Heart right ventricle (tissue), 16 donors: ENCODE results near the gene RPS15. TPM values are rescaled to one million over a fixed set of nuclear protein-coding genes. Genes with fewer than 3 reads are reported as not detected.

Experiments used
- ATAC-seq, 8 donors: fragments of 200-7000 bp; cut with Tn5 transposase; one replicate each; pipeline ENCODE4 v1.9.1; 2020; ENCODE audit warnings: mild to moderate bottlenecking in 8 of 8, moderate library complexity in 8 of 8, moderate number of reproducible peaks in 1 of 8
- DNase-seq, 2 donors: peaks; one replicate each; pipeline ENCODE4 v3.0.0-alpha.2; 2020
- H3K27ac ChIP-seq, 10 donors: fragments of 200-600 bp; sonication (generic) in 2 of 10; one replicate each; pipeline versions ENCODE4 v1.5.0 to v1.8.0; 2020 to 2022; ENCODE audit warnings: mild to moderate bottlenecking in 3 of 10
- H3K27me3 ChIP-seq, 7 donors: fragments of 200-600 bp; one replicate each; pipeline ENCODE4 v1.8.0; 2021 to 2022; ENCODE audit warnings: mild to moderate bottlenecking in 2 of 7
- H3K36me3 ChIP-seq, 9 donors: fragments of 200-600 bp; sonication (generic) in 1 of 9; one replicate each; pipeline versions ENCODE4 v1.5.0 to v1.8.0; 2020 to 2022; ENCODE audit warnings: mild to moderate bottlenecking in 2 of 9
- H3K4me1 ChIP-seq, 9 donors: fragments of 200-600 bp; sonication (generic) in 1 of 9; one replicate each; pipeline versions ENCODE4 v1.5.0 to v1.8.0; 2020 to 2022; ENCODE audit warnings: mild to moderate bottlenecking in 4 of 9
- H3K4me3 ChIP-seq, 10 donors: fragments of 200-600 bp; sonication (generic) in 2 of 10; one replicate each; pipeline versions ENCODE4 v1.5.0 to v1.8.0; 2020 to 2022; ENCODE audit warnings: mild to moderate bottlenecking in 7 of 10, moderate library complexity in 2 of 10
- H3K9me3 ChIP-seq, 11 donors: fragments of 200-600 bp in 10 of 11; sonication (generic) in 2 of 11; one replicate each; pipeline versions ENCODE4 v1.5.0 to v1.8.0; 2013 to 2022; ENCODE audit warnings: mild to moderate bottlenecking in 2 of 11, control low read depth in 1 of 11, moderate library complexity in 1 of 11
- CTCF ChIP-seq, 9 donors: fragments of 200-600 bp; sonication (generic) in 2 of 9; IDR thresholded peaks; one replicate each; pipeline versions ENCODE4 v1.5.0 to v1.8.0; 2021 to 2022; ENCODE audit warnings: antibody characterized with exemption in 9 of 9, mild to moderate bottlenecking in 5 of 9, moderate library complexity in 1 of 9
- WGBS, 2 donors: extraction: QIAGEN DNeasy Blood & Tissue Kit; methylation state at CpG; one replicate each; pipeline ENCODE4 v1.1.7; 2013; ENCODE audit warnings: inconsistent platforms in 1 of 2; 5-methylcytosine and 5-hydroxymethylcytosine counted together
- intact Hi-C, 10 donors: fragments of 100-400 bp; cut with DNase I; formaldehyde crosslinking; loops; one replicate each; pipeline versions ENCODE4 v1.11.1 to v1.14.2; 2022
- polyA plus RNA-seq, 2 donors: library from polyadenylated mRNA; stranded (reverse); fragments of 200-250 nt; gene quantifications; one replicate each; pipeline ENCODE4 v1.2.3, GENCODE V29; 2013
- total RNA-seq, 10 donors: library from RNA; stranded (reverse); fragmentation: NEBNext Ultra II Directional in 3 of 10; extraction: Animal tissue kit (Norgen Biotek cat#: 25700) in 3 of 10; gene quantifications; one replicate each; pipeline versions ENCODE4 v1.2.1 to v1.2.4, GENCODE V29; 2021 to 2023
- donor health status: Arrhythmogenic right ventricular cardiomyopathy.
- donor health status: ischemic (EF 13 %, LVEDD 7.1; RV severe dilation, severe dysfunction).
- donor health status: healthy with polysubstance abuse.
- donor health status: DM: no; HTN: yes; CAD: no.
- donor health status: DM: no; HTN: no; CAD: no.
- donor health status: ischemic (EF 25% LVEDD 6.9; RV normal size, moderate dysfunction).
- donor health status: ischemic (EF 25% LVEDD 5.7; RV mildly dilated, moderate dysfunction).
- donor health status: healthy.
- donor health status: DM: yes; HTN: yes; CAD: no.
- donor health status: Ischemic cardiomyopathy.
- donor health status: ischemic (EF 35%, LVEDD 5.7; RV mildly dilated, moderate dysfunction).
- donor health status: nonischemic (EF 11% LVEDD 7.7; RV severe dilation, severe dysfunction).
- donor health status: DM: yes; HTN: yes; CAD: no.
- donor health status: PGD.
- donor health status: ischemic (EF 29% LVEDD 5.4; RV normal size, mild dysfunction).
- donor health status: nonischemic (EF 23%, LVEDD 6.1; RV moderate dilation, normal function).

RPS15 gene
- total and polyA plus RNA-seq, 12 donors = 480 to 3,724 (median 607) TPM

DNA sequence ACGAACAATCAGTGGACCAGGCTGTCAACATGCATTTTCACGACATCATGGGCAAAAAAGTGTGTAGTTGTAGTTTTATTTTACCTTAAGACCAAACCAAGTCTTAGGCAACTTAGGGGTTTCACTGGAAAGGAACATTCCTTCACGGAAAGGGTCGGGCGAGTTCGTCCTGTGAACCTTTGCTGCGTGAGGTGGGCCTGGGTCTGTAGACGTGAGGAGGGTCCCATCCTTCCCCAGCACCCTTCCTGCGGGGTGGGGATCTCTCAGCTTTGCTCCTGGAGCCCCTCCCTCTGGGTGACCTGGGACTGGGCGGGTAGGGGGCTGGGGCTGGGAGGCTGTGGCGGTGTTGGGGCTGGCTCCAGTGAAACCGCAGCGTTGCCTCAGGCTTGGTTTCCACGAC, 12.3 kb upstream of the RPS15 start:
- no peak overlapping the region for H3K4me3 ChIP-seq
- H3K27ac ChIP-seq = no peak overlapping the region
- H3K9me3 ChIP-seq = no peaks in the 10 kb centered on the region
- DNase-seq (no peak), ATAC-seq (no peak)
- H3K36me3 ChIP-seq = peaks cover 5 to 98% (median 58%) of the 10 kb centered on the region in 9 donors
- intact Hi-C loops = no loop called here
- TF ChIP-seq CTCF (IDR thresholded peaks at IDR 0.05) = no peak
- 92 to 93% methylated on average over 14 of the region's 14 CpGs for WGBS, 2 donors
- peaks cover 0 to 40% (median 16%) of the 10 kb centered on the region in 9 donors for H3K4me1 ChIP-seq
- no peaks in the 10 kb centered on the region for H3K27me3 ChIP-seq

GRCh38 chr19:1426736-1427135, 11.5 kb upstream of the RPS15 start:
- H3K27me3 ChIP-seq = no peaks in the 10 kb centered on the region
- ATAC-seq = no peak

DNA sequence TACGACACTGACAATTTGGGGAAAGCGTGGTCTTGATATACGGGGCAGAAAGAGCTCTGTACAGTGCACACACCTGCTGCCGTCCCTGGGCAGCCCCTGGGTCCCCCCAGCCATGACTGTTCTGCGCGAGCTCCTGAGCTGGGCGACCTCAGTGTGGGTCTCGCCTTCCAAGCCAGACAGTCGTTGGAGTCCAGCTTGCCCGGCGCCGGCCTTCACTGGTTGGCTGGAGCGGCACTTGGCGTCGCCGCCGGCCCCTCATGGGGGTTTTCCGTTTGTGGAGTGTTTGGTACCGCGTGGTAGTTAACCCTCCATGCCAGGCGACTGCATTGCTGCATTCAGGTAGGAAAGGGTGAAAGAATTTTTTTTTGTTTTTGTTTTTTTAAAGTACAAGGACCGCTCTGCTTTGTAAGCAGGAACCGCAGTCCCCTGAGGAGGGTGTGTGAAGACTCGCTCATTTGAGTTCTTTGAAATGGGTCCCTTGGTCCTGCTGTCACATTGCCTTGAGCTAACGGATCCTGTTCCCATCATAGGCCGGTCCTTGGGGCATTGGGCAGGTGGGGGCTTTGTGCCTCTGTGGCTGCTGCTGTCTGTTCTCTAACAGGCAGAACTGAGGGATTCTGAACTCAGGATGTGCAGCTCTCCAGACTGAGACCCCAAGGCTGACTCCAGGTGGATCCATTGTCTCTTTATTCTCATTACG, 10.8 kb upstream of the RPS15 start:
- H3K4me1 ChIP-seq = peaks cover 0 to 40% (median 16%) of the 10 kb centered on the region in 9 donors
- no peak for TF ChIP-seq CTCF (IDR thresholded peaks at IDR 0.05)
- no peak overlapping the region for H3K27ac ChIP-seq
- H3K9me3 ChIP-seq = no peaks in the 10 kb centered on the region
- DNase-seq = no peak
- H3K36me3 ChIP-seq = peaks cover 0 to 98% (median 57%) of the 10 kb centered on the region in 9 donors
- ATAC-seq = no peak
- WGBS, 2 donors = 91 to 92% methylated on average over 27 of the region's 27 CpGs
- no peak overlapping the region for H3K4me3 ChIP-seq
- H3K27me3 ChIP-seq = no peaks in the 10 kb centered on the region
- intact Hi-C loops = no loop called here

More at GRCh38 chr19:1426736-1427135, 11.5 kb upstream of the RPS15 start:
- Histone ChIP-seq H3K4me3 (no peak overlapping the region), H3K27ac (no peak overlapping the region), H3K4me1 (peaks cover 0 to 40% (median 16%) of the 10 kb centered on the region in 9 donors), H3K36me3 (peaks cover 3 to 98% (median 57%) of the 10 kb centered on the region in 9 donors), H3K9me3 (no peaks in the 10 kb centered on the region)
- WGBS, 2 donors = 60 to 67% methylated on average over 9 of the region's 9 CpGs
- intact Hi-C loops = no loop called here
- no peak for DNase-seq
- TF ChIP-seq CTCF (IDR thresholded peaks at IDR 0.05) = no peak

DNA sequence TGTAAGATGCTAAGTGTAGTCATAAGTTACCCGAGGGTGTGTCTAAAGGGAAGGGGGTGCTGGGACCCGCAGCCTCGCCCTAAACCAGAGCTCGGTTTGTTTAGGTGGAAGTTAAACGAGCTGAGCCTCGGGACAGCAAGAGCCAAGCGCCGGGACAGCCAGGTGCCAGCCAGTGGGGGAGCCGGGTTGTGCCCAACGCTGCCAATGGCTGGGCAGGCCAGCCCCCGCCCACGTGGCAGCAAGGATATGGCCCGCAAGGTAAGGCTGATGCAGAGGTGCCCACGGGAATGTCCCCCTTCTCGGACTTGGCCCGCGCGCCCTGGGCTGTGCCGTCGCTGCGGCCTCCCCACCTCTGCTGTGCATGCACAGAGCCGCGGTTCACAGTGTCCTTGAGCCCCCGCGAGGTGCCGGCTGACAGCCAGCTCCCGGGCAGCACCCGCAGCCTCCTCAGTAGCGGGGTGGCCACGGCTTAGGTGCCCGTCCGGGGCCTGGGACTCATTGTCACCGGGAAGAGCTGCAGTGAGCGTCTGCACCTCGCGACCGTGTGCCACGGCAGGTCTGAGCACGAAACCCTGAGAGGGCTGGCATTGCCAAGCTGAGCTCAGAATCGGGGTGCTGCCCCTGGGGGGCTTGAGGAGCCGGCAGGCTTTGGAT, 9.3 kb upstream of the RPS15 start:
- intact Hi-C loops = no loop called here
- Histone ChIP-seq H3K4me3 (no peak overlapping the region), H3K36me3 (peaks cover 0 to 98% (median 59%) of the 10 kb centered on the region in 9 donors), H3K27ac (peak overlapping the region in 6 of 10 donors; percentile 32 to 77 (median 58)), H3K27me3 (no peaks in the 10 kb centered on the region), H3K4me1 (peaks cover 0 to 34% (median 16%) of the 10 kb centered on the region in 9 donors), H3K9me3 (no peaks in the 10 kb centered on the region)
- peak in 7 of 8 donors; percentile 2 to 57 (median 21) for ATAC-seq
- DNase-seq = no peak
- WGBS, 2 donors = 85 to 88% methylated on average over 41 of the region's 41 CpGs
- no peak for TF ChIP-seq CTCF (IDR thresholded peaks at IDR 0.05)
